Activated CD4-positive, CD25-positive, alpha-beta regulatory T cell treated with anti-CD3 and anti-CD28 coated beads, Interleukin-2, amount 50 U/mL, for 72 hours (primary cell): ENCODE results near the gene IL31RA.

Experiments
- DNase-seq: peaks from one replicate; pipeline ENCODE4 v3.0.0; 2021

The IL31RA gene

DNA sequence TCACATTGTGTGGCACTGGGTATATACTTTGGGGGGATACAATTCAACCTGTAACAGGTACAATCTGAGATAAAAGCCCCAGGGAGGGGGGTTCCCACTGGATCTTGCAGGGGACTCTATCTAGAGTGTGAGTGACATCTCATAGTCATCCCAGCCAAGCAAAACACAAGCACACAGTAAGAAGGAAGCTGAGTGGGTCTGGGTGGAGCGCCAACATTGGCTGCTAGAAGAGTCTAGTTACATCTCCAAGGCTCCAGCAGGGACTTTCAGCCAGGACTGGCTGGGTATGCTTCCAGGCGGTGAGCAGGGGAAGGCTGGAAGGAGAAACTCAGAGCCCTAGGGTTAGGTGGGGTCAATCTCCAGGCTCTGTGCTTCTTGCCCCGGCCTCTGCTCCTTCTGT, 53.0 kb downstream of the IL31RA start:
- no peak for DNase-seq

DNA sequence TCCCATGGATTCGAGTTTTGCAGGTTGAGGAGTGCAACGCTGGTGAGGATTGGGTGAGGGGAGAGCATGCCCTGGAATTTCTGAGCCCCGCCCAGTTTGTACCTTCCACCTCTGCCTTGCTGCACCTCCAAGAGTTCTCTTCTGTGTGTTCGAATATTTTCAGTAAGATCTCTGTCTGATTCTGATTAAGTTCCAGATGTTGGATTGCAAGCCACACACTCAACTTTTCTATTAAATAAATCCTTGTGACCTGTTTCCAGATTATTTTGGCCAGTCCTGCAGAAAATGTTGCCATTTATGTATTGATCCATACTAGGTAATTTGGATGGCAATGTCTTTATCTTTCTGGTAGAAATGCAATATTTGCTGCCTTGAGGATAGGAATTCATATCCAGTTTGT, 54.1 kb downstream of the IL31RA start:
- DNase-seq: no peak

- no peak for DNase-seq
Measured at GRCh38 chr5:55907927-55908326, 56.8 kb downstream of the IL31RA start.

- DNase-seq: no peak
Measured at GRCh38 chr5:55908804-55909203, 57.6 kb downstream of the IL31RA start.

- DNase-seq: no peak
Measured at GRCh38 chr5:55911784-55912653, 60.9 kb downstream of the IL31RA start.

- DNase-seq: no peak
Measured at GRCh38 chr5:55913466-55914413, 62.6 kb downstream of the IL31RA start.

GRCh38 chr5:55914971-55915370, 63.8 kb downstream of the IL31RA start:
- no peak for DNase-seq

GRCh38 chr5:55915783-55916182, 64.6 kb downstream of the IL31RA start:
- DNase-seq: no peak

GRCh38 chr5:55916986-55917385, 65.8 kb downstream of the IL31RA start:
- DNase-seq: no peak

DNA sequence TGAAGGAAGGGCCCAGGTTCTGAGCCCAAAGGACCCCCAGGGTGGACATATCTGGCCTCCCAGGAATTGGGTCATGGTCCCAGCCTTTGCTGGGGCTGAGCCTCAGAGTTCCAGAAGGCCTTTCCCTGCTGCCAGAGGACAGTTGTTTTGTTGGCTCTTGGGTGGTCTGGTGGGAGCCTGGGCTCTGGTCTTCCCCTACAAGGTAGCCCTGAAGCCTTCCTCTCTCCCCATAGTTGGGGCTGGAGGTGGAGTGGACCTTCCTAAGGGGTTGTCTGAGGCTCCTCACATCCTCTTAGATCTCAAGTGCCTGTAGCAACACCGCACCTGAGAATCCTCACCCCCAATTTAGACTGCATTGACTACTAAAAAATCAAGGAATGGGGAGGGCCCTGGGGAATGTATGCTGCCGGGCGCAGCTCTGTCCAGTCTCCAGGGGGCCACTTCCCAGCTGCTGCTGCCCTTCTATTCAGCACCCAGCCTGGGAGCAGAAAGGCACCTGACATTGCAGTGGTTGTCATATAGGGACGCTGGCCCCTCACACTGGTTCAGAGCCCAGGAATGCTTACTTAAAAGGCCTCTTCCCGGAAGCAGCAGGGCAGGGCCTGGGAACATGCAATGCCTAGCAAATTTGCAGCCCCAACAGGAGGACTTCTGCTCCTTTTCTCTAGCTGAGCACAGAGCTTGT, 66.4 kb downstream of the IL31RA start:
- DNase-seq: no peak

DNA sequence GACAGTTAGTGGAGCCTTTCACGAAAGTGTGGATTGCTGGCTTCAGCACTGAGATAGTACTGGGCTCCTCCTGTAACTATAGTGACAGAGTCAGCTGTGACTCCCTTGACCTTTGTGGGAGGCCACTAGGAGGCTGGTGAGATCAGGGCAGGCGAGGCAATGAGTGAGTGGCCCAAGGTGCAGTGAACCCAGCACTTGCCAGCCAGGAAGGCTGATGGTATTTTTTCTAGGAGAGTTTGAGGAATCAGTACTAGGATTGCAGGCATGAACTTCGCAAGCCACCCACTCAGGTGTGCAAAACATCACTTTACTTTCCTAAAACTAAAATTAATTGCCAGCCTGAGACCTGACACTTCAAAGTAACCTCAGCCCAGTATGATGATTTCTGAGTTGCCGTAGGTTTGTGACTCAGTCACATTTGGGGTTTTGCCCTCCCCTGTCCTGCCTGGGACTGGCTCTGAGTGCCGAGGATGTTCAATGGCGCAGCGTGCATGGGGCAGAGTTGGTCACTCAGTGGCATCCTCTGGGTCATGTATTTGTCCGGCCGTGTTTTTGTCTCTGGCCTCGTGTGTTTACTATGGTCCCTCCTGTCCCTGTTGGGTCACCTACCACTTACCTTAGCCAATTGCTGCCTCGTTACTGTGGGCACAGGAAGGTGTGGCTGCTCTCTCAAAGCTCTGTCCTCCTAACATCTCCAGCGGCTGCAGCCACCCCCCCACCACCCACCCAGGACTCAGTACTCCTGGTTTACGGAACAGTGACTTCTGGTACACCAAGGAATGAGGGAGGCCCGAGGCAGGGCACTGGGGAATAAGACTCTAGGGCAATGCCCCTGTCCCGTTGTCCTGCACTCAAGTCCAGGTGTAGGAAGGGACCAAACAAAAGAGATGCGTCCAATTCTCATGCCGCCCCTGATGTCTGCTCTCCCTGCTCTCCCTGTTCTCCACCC, 67.2 kb downstream of the IL31RA start:
- DNase-seq: no peak

- no peak for DNase-seq
Measured at GRCh38 chr5:55919625-55920024, 68.5 kb downstream of the IL31RA start.

DNA sequence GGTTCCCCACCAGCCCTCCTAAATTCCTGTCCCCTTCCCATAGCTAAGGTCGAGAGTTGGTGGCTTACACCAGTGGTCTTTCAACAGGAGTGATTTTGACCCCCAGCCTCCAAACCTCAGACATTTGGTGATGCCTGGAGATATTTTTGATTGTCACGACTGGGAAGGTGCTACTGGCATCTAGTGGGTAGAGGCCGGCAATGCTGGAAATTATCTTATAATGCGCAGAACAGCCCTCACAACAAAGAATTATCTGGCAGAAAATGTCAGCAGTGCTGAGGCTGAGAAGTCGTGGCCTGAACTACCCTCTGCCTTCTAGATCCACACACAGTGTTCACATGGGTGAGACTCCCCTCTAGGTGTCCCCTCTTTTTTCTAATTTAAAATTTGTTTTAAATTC, 69.6 kb downstream of the IL31RA start:
- DNase-seq: no peak

DNA sequence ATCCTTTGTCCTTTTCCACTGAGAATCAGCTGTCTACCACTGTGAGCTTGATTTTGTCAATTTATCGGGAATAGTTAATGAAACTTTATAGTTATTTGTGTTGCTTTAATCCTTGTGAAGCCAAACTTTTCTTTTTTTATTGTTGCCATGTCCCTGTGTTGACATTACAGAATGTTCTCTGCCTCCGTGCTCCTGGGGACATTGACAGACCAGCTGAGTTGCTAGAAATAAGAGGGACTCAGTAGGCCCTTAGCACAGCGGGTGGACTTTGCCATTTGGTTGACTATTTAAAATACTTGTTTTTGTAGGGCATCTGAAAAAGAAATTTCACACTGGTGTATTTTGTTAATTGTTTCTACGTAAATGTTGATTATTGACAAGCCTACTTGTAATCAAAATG, 70.5 kb downstream of the IL31RA start:
- DNase-seq: no peak

- no peak for DNase-seq
Measured at GRCh38 chr5:55923177-55923771, 72.1 kb downstream of the IL31RA start.

GRCh38 chr5:55923865-55924500, 72.8 kb downstream of the IL31RA start:
- DNase-seq: no peak

GRCh38 chr5:55924744-55925143, 73.6 kb downstream of the IL31RA start:
- DNase-seq: no peak

DNA sequence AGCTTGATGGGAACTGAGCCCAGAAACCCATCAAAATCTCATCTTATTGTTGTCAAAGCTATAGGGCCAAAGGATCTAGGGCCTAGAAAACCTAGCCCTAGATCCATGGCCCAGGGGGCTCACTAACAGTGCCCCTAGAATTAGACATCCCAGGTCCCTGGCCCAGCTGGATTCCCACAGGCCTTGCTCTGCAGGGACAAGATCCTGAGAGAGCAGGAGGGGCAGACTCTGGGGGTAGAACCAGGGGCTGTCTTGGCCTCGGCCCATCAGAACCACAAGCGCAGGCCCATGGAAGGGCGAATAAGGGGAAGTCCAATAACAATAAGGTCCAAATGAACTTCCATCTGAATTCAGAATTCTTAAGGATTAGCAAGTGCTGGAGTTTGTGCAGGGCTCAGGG, 74.0 kb downstream of the IL31RA start:
- no peak for DNase-seq

DNA sequence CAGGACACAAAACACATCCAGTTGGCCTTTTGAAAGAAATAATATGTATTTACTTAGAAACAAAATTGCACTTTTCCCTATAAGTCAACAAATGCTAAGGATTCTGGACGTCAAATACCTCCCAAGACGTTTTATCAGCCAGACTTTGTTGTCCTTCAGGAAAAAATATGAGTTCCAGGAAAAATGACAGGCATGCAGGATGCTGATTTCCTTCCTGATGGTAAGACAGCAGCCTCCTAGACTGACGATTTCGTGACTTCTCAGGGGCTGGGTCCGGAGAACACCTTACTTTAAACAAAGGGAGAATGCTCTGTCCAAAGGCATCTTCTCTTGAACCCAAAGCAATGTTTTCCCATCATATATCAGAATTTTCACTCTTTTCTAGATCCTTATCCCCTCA, 74.6 kb downstream of the IL31RA start:
- DNase-seq: no peak

DNA sequence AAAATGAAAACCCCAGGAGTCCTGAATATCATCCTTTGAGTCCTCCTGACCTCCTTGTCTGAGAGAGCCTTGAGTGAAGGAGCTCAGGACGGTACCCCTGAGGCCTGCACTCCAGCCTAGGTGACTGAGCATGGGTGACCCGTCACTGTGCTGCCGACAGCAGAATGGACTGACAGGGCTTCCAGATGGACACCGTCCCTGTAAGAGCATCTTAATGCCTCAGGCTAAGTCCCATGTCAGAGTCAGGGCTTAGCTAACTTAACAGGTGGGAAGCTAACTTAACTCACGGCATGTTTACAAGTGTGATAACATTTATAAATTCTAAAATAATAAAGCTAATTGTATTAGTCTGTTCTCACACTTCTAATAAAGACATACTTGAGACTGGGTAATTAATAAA, 75.3 kb downstream of the IL31RA start:
- DNase-seq: no peak
